Measurements from ENCODE around the gene DYRK2. TPM values are rescaled to one million over a fixed set of nuclear protein-coding genes. Genes with fewer than 3 reads are reported as not detected.

Gene DYRK2
- total RNA-seq, 1 donor from 2014 or later: 16.2 TPM

DNA sequence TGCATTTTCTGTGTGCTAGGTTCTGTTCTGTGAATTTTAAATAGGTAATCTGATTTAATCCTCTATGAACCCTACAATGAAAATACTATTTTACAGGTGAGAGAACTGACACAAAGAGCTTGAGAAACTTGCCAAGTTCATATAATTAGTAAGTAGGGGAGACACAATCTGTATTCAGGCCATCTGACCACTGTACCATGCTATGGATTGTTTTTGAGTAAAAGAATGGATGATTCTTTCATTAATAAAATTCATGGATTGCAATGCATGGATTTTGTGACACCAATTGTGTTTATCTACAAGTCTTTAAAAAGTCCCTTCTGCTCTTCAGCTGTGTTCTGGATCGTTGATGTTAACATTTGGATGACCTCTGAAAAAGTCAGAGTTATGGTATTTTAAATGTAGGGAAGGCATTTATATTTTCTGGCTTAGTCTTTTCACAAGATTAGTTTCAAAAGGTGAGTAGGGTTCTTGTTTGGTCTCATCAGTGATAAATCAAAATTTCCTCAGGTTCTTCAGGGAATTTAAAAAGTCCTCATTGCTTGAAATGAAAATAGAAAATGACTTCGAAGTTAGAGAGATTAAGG lies 15.4 kb upstream of the DYRK2 start:
- no peaks in the 10 kb centered on the region for H3K4me1 ChIP-seq
- H3K9me3 ChIP-seq: no peaks in the 10 kb centered on the region
- DNase-seq (ENCODE audit: extremely low spot score in 2 of 2): no peak
- intact Hi-C loops (cut with DNase I): no loop called here
- TF ChIP-seq POLR2AphosphoS5 (IDR thresholded peaks at IDR 0.05; ENCODE audit: insufficient read depth in 1 of 2, low read depth in 1 of 2) (no peak), POLR2A (IDR thresholded peaks at IDR 0.05) (no peak), CTCF (IDR thresholded peaks at IDR 0.05) (no peak)
- H3K27ac ChIP-seq: no peak overlapping the region
- H3K4me3 ChIP-seq: no peak overlapping the region
- no peaks in the 10 kb centered on the region for H3K36me3 ChIP-seq
- no peaks in the 10 kb centered on the region for H3K27me3 ChIP-seq

- Histone ChIP-seq H3K4me3 (no peak overlapping the region), H3K27ac (no peak overlapping the region), H3K36me3 (no peaks in the 10 kb centered on the region), H3K4me1 (no peaks in the 10 kb centered on the region), H3K27me3 (no peaks in the 10 kb centered on the region), H3K9me3 (no peaks in the 10 kb centered on the region)
- intact Hi-C loops (cut with DNase I): no loop called here
- TF ChIP-seq POLR2A (IDR thresholded peaks at IDR 0.05) (no peak), CTCF (IDR thresholded peaks at IDR 0.05) (no peak), POLR2AphosphoS5 (IDR thresholded peaks at IDR 0.05; ENCODE audit: insufficient read depth in 1 of 2, low read depth in 1 of 2) (no peak)
- DNase-seq (ENCODE audit: extremely low spot score in 2 of 2): no peak
Measured at GRCh38 chr12:67633708-67634107, 14.8 kb upstream of the DYRK2 start.

DNA sequence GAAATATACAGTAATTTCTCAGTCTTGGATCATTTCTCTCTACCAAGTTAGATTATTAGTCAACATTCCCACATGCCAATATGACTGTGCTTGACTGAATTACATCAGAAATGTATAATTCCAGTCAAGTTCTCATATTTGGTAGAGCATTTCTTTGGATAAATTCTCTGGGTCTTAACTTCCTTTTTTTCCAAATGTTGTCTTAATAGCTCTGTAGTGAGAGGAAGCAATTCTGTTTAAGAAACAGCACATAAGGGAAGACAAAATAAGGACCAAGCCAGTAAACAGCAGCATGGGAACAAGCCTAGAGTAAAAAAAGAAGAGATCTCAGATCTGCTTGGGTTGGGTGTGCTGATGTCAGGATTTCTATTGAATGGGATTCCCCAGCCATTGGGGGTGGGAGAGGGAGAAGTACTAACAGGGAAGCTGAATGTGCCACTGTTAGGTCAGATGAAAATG lies 14.2 kb upstream of the DYRK2 start:
- DNase-seq (ENCODE audit: extremely low spot score in 2 of 2): no peak
- Histone ChIP-seq H3K9me3 (no peaks in the 10 kb centered on the region), H3K27ac (no peak overlapping the region), H3K36me3 (no peaks in the 10 kb centered on the region), H3K27me3 (no peaks in the 10 kb centered on the region), H3K4me3 (no peak overlapping the region), H3K4me1 (no peaks in the 10 kb centered on the region)
- intact Hi-C loops (cut with DNase I): no loop called here
- TF ChIP-seq POLR2A (IDR thresholded peaks at IDR 0.05): no peak
- no peak for TF ChIP-seq CTCF (IDR thresholded peaks at IDR 0.05)
- TF ChIP-seq POLR2AphosphoS5 (IDR thresholded peaks at IDR 0.05; ENCODE audit: insufficient read depth in 1 of 2, low read depth in 1 of 2): no peak

DNA sequence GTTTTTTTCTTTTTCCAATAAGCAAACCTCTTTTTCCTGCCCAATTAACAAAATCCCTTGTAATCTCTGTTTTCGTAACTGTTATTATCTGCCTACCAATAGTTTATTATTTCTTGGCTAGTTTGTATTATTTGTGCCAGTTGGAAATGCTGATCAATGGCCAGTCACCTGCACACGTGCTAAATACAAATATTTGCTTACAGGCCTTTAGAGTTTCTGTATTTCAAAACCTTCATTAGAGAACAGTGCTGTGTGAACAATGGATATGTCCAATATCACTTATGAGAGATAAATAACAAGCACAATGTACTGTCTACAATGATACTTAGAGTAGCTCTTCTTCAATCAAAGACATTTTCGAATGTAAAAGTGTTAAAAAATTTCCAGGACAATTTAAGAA lies 10.8 kb upstream of the DYRK2 start:
- Histone ChIP-seq H3K9me3 (no peaks in the 10 kb centered on the region), H3K36me3 (no peaks in the 10 kb centered on the region), H3K4me1 (no peaks in the 10 kb centered on the region), H3K4me3 (no peak overlapping the region), H3K27me3 (no peaks in the 10 kb centered on the region), H3K27ac (no peak overlapping the region)
- TF ChIP-seq POLR2A (IDR thresholded peaks at IDR 0.05) (no peak), CTCF (IDR thresholded peaks at IDR 0.05) (no peak), POLR2AphosphoS5 (IDR thresholded peaks at IDR 0.05; ENCODE audit: insufficient read depth in 1 of 2, low read depth in 1 of 2) (no peak)
- intact Hi-C loops (cut with DNase I): no loop called here
- DNase-seq (ENCODE audit: extremely low spot score in 2 of 2): no peak

DNA sequence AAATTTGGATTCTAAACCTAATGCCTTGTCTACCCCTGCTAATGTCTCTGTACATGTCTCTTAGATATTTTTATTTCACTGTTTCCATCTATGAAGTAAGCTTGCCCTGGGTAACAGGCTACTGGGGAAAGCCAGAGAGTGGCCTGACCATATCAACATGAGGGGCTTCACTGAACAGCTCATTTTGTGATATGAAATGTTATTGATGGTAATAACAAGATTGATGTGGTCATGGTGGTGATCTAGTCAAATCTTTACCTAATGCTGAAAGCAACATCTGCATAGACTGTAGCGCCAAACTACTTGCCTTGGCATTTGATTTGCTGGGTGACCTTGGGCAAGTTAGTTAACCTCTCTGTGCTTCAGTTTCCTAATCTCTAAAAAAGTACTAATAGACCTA lies 9.9 kb upstream of the DYRK2 start:
- DNase-seq (ENCODE audit: extremely low spot score in 2 of 2): no peak
- TF ChIP-seq POLR2A (IDR thresholded peaks at IDR 0.05) (no peak), CTCF (IDR thresholded peaks at IDR 0.05) (no peak), POLR2AphosphoS5 (IDR thresholded peaks at IDR 0.05; ENCODE audit: insufficient read depth in 1 of 2, low read depth in 1 of 2) (no peak)
- Histone ChIP-seq H3K9me3 (no peaks in the 10 kb centered on the region), H3K27me3 (no peaks in the 10 kb centered on the region), H3K27ac (no peak overlapping the region), H3K4me1 (no peaks in the 10 kb centered on the region), H3K4me3 (no peak overlapping the region), H3K36me3 (no peaks in the 10 kb centered on the region)
- intact Hi-C loops (cut with DNase I): no loop called here
